Right renal cortex interstitium (tissue), 3 donors: ENCODE results near the gene ZFTA. TPM values are rescaled to one million over a fixed set of nuclear protein-coding genes. Genes with fewer than 3 reads are reported as not detected.
A peak's percentile ranks its signal among the peaks of the same experiment; 100 is the strongest.
"Not testable (repeated sequence)": the region's sequence is repeated elsewhere in the genome, so short reads cannot be mapped to it uniquely, and the experiment has no call there.

Experiments
- DNase-seq, 3 donors: peaks; one replicate each; pipeline ENCODE4 v3.0.0-alpha.2; 2013; ENCODE audit warnings: low read depth in 3 of 3, low spot score in 2 of 3
- polyA plus RNA-seq, 3 donors: library from polyadenylated mRNA; unstranded; fragments of 120-200 nt; gene quantifications; one replicate each; pipeline ENCODE4 v1.2.1, GENCODE V29; 2013; ENCODE audit not compliant: insufficient read length in 3 of 3

The ZFTA gene
- polyA plus RNA-seq, 3 donors: 41.0 to 41.8 (median 41.7) TPM

DNA sequence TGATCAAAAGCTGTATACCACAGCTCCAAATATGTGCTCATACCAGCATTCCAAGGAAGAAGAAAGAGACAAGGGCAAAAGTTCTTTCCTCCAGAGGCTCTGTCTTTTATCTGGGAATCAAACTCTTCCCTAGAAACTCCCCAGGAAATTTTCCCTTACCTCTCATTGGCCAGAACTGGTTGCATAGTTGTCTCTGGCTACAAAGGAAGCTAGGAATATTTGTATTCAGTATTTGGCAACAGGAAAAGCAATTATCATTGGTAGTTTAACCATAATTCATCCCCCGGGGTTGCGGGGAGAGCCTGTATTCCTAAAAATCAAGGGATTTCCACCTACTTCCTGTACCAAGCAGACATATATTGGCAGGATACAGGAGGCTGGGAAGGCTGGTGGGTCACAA is 10.5 kb upstream of the ZFTA start:
- DNase-seq: no peak

DNA sequence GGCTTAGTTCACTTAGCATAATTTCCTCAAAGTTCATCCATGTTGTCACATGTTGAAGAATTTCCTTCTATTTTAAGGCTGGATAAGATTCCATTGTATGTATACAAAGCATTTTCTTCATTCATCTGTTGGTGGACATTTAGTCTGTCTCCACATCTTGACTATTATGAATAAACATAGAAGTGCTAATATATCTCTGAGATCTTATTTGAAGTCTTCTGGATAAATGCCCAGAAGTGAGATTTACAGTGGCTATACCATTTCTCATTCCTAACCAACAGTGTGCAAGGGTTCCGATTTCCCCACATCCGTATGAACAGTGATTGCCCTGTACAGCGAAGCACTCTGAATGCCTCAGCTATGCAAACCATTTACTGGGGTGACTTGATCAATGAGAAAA is 6.6 kb upstream of the ZFTA start:
- no peak for DNase-seq

DNA sequence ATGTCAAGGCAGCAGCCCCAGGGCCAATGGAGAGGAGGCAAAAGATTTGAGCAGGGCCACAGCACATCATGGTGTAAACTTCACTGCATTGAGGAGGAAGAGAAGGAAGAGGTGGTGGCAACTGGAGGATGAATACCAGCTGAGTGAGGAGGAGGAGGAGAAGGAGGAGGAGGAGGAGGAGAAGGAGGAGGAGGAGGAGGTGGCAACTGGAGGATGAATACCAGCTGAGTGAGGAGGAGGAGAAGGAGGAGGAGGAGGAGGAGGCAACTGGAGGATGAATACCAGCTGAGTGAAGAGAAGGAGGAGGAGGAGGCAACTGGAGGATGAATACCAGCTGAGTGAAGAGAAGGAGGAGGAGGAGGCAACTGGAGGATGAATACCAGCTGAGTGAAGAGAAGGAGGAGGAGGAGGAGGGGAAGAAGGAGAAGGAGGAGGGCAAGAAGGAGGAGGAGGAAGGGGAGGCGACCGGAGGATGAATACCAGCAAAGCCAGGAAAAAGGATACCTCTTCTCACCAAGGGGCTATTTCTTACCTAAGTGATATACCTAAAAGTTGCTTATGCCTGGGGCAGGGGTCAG is 3.3 kb upstream of the ZFTA start:
- not testable (repeated sequence) for DNase-seq

GRCh38 chr11:63770763-63771162 is 2.2 kb upstream of the ZFTA start:
- no peak for DNase-seq

- no peak for DNase-seq
Observed at GRCh38 chr11:63769714-63770455, 1.3 kb upstream of the ZFTA start.

DNA sequence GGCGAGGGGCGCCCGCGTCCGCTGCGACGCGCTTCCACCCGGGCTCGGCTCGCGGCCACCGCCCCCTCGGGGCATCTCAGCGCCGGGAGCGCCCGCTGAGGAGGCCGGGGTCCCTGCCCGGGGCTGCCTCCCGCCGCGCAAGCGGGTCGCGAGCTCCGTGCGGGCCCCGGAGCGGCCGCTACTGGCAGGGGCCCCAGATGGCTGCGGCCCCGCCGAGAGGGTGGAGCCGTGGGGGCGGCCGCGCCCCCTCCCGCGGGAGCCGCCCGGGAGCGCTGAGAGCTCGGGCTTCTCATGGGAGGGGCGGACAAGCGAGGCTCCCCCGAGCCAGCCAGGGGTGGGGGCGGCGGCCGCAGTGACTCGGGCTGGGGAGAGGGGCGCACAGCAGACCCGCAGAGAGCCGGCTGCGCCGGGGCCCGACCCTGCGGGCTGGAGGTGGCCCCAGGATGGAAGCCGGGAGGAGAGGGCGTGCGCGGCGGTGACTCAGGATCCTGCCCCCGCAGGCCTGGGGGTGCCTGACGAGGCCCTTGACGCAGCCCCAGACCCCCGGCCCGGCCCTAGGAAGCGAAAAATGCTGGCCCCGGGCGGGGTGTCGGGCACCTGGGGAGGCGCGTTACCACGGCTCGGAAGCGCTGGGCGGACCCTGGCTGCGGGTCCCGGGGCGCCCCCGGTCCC is 603 bp upstream of the ZFTA start:
- no peak for DNase-seq

DNA sequence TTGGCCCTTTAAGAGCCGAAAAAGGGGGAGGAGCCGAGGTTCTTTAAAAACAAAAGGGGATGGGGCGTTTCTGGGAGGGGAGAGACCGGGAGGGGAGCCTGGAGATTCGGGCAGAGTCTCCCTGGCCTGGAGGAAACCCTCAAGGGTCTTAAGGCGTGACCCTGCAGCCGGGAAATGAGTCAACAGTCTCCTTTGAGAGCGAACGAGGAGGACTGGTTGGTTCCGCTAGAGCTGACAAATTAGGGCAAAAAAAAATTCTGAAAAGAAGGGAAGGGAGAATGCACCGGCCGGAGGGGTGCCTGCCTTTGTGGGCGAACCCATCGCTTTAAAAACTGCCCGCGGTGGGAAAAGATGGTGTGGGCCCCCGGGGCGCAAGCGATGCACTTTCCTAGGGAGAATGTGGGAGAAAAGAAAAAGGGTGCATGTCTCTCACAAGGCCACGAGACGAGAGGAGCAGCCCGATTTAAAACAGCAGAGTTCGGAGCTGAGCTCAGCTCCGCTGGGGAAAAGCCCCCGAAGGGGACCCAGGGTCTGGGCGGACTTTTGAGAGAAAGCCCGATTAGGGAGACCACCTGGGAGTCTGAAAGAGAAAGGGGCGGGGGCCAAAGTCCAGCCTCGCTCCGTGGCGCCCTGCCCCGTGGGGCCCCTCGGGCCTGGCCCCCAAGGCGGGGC is 874 bp downstream of the ZFTA start:
- DNase-seq: peak in 1 of 3 donors; percentile 56

DNA sequence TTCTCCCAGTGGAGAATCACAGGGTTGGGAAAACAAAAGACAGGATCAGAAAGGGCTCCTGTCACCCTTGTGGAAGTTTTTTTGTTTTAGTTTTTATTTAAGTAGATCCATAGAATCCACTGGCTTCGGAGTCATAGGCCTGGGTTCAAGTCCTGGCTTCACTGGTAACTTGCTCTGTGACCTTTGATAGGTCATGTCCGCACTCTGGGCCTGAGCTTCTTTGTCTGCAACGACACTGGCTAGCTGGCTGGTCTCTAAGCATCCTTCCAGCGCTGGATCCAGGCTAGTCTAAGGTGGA is 1.4 kb downstream of the ZFTA start:
- DNase-seq: no peak

DNA sequence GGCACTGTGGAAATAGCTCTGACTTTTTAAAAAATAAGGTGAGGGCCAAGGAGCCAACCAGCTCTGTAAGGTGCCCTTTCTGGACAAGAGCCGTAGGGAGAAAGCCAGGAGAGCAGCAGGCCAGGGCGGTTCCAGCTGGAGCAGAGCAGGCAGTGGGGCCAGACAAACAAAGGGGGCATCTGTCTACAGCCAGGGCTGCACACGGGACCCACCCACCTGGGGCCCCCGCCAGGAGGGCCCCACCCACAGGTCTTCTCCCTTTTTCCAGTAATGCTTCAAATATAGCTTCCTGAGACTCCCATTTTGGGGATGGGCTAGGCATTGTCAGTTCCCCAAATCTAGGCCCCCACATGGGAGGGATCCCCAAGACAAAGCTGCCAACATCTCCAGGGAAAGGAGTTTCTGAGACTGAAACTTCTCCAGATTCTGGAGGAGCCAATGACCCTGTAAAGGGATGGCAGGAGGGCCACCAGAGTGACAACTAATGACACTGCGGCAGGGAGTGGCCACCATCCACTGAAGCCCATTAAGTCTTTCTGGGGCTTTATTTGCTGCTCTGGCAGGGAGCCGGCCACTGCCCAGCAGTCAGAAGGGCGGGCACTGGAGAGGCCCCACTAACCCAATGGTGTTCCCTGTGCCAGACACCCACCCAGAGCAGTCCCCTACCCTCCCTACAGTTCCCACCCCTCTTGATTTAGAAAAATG is 1.9 kb downstream of the ZFTA start:
- no peak for DNase-seq

- DNase-seq: no peak
Observed at GRCh38 chr11:63765688-63766241, 2.8 kb downstream of the ZFTA start.

DNA sequence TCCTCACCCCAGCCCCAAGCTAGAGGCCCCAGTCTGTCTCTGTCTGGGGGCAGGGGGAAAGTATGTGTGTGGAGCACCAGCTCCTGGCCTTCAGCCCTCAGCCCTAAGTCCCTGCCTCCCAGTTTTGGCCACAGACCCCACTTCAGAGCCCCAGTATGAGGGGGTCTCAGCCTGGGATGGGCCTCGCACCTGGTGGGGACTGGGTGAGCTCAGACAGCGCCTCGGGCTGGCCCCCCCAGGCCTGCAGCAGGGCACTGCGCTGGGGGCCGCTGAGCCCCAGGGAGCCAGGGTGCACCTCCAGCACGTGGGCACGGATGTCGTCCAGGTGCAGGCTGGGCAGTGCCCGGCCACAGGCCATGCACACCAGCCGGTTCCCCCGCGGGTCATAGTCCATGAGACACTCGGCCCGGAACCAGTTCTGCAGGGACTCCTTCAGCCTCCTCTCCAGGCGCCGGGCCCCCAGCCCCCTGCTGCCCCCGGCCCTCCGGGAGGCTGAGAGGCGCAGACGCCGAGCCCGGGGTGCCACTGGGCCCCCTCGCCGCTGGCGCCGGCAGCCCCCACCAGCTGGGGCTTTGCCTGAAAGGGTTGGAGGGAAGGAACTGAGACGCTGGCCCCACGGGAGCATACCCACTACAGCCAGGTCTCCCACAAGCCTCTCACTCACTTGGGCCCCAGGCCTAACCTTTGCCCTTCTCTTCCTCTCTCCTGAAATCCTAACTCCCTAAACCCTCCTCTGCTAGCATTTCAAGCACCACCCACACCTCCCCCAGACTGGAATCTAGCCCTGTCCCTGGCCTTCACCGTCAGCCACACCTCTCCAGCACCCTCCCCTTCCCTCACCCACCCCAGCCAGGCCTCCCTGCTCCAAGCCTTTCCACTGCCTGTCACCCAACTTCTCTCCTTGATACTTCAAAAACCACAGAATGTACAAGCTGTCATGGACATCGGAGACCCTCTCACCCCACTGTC is 3.6 kb downstream of the ZFTA start:
- DNase-seq: no peak

- DNase-seq: no peak
Observed at GRCh38 chr11:63764340-63764678, 4.3 kb downstream of the ZFTA start.

GRCh38 chr11:63763496-63764339 is 4.9 kb downstream of the ZFTA start:
- no peak for DNase-seq

- no peak for DNase-seq
Observed at GRCh38 chr11:63762654-63763495, 5.7 kb downstream of the ZFTA start.

DNA sequence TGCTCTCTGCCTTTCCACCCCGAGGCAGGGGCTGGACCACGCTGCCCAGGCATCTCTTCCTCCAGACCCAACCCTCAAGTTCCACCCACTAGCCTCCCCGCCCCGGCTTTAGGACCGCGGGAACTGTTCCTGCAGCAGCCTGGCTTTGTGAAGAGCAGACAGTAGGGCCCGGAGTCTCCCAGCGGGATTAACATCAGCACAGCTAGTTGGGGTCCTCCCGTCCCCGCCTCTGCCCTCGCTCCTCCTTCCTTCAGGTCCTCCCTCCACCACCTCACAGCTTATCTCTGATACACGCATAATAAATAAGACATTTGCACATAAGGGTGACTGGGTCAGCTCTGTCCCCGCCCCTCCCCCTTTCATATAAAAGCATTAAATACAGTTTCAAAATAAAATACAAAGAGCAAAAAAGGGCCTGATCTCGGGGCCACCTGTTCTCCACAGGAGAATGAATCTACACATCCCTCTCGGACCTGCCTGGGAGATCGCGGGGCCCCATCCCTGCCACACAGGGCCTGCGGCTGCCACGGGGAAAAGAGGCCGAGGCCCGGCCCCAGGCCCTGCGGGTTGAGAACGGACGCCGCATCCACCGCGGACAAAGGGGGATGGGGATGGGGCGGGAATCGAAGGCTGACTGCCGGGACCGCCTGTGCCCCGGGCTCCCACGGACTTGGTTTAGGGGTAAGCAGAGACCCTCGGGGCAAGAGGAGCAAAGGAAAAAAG is 6.5 kb downstream of the ZFTA start:
- DNase-seq: no peak

- no peak for DNase-seq
Observed at GRCh38 chr11:63761188-63761587, 7.4 kb downstream of the ZFTA start.

DNA sequence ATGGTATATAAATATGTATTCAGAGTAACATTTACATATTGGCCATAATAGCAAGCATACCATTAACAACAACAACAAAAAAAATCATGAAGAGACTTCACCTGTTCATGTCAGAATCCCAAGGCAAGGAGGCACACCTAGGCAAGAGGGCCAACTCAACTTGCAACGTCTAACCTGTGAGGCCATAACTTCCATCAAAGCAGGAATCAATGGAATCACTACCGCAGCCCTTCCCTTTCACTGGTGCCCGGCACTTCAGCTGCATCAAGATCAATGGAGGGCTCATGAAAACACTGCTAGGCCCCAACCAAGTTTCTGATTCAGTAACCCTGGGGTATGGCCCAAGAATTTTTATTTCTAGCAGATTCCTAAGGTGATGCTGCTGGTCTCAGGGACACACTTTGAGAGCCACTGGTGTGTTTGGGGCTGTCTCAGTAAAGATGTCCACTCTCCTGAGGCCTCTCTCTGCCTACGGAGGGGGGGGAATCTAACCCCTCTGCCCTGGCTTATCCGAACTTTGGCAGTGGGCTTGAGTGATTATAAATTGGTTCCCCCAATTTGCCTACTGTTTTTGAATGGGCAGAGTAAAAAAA is 8.0 kb downstream of the ZFTA start:
- no peak for DNase-seq
